ENCODE measurements around the gene DDIT4. TPM values are rescaled to one million over a fixed set of nuclear protein-coding genes. Genes with fewer than 3 reads are reported as not detected.

Gene DDIT4
- total and polyA plus RNA-seq, 9 of the 15 experiments (the other 6 are each of a cell fraction or from before 2014, with no cell fraction given), result 8.2 to 675 (median 159) TPM

- no peak for TF ChIP-seq PRMT5 (CRISPR knock-in tag; IDR thresholded peaks at IDR 0.05)
- TF ChIP-seq ZNF184 (CRISPR knock-in tag; IDR thresholded peaks at IDR 0.05), result no peak
- TF ChIP-seq U2AF2 (optimal IDR thresholded peaks at IDR 0.05; ENCODE audit: low read depth, low read length), result no peak
- peak; percentile 88 for TF ChIP-seq TBP (optimal IDR thresholded peaks at IDR 0.05; ENCODE audit: low read depth, low read length)
- peak; percentile 32; the same call in 1 of the 2 replicates for TF ChIP-seq ZEB2 (IDR thresholded peaks at IDR 0.05)
- no peak for TF ChIP-seq RUNX1 (IDR thresholded peaks at IDR 0.05; ENCODE audit: low read depth)
- TF ChIP-seq ZNF224 (CRISPR knock-in tag; IDR thresholded peaks at IDR 0.05), result no peak; the same call in 1 of the 2 replicates
- no peak; a peak in 1 of 4 replicates for TF ChIP-seq KDM4B (IDR thresholded peaks at IDR 0.05; ENCODE audit: borderline replicate concordance in 2 of 2, low read depth in 1 of 2)
- TF ChIP-seq MCM2 (IDR thresholded peaks at IDR 0.05; ENCODE audit: low read depth), result no peak
- no peak for TF ChIP-seq MYNN (IDR thresholded peaks at IDR 0.05)
- no peak for TF ChIP-seq MYNN (CRISPR knock-in tag; IDR thresholded peaks at IDR 0.05)
- no peak; the same call in 1 of the 2 replicates for TF ChIP-seq CHCHD3 (CRISPR knock-in tag; IDR thresholded peaks at IDR 0.05)
- peak; percentile 87; the same call in 1 of the 2 replicates for TF ChIP-seq SAFB (IDR thresholded peaks at IDR 0.05; ENCODE audit: borderline replicate concordance, low read depth, low read length)
- TF ChIP-seq FOXJ3 (CRISPR knock-in tag; IDR thresholded peaks at IDR 0.05), result no peak
- TF ChIP-seq ZC3H11A (IDR thresholded peaks at IDR 0.05; ENCODE audit: low read depth, low read length), result no peak
- TF ChIP-seq TRIM24 (IDR thresholded peaks at IDR 0.05), result 0 out of 4 replicates have a peak, but pooled peaks of 1 of the 2 experiments have one; percentile 25
- peak; percentile 61 for TF ChIP-seq ZBTB12 (CRISPR knock-in tag; IDR thresholded peaks at IDR 0.05)
- TF ChIP-seq TFAP4 (CRISPR knock-in tag; IDR thresholded peaks at IDR 0.05; ENCODE audit: borderline replicate concordance), result peak; percentile 64; the same call in 1 of the 2 replicates
- TF ChIP-seq ELF1 (tag; IDR thresholded peaks at IDR 0.05), result no peak
- TF ChIP-seq CBX1 (IDR thresholded peaks at IDR 0.05; ENCODE audit: low read depth), result no peak
- peak; percentile 53 for TF ChIP-seq POLR2A (conservative IDR thresholded peaks at IDR 0.05)
- 0 out of 2 replicates have a peak, but pooled peaks have one; percentile 3 for TF ChIP-seq FOXK1 (CRISPR knock-in tag; IDR thresholded peaks at IDR 0.05; ENCODE audit: borderline replicate concordance)
- no peak for TF ChIP-seq ZNF778 (CRISPR knock-in tag; IDR thresholded peaks at IDR 0.05)
- TF ChIP-seq PYGO2 (tag; IDR thresholded peaks at IDR 0.05), result peak; percentile 76; the same call in 1 of the 2 replicates
- peak; percentile 59 to 88; a peak in 3 of 4 replicates for TF ChIP-seq UBTF (IDR thresholded peaks at IDR 0.05; ENCODE audit: borderline replicate concordance in 1 of 2, low read depth in 2 of 2, low read length in 2 of 2)
- peak; percentile 72 for TF ChIP-seq NR2C2 (CRISPR knock-in tag; IDR thresholded peaks at IDR 0.05)
- TF ChIP-seq NR2C2 (tag; IDR thresholded peaks at IDR 0.05), result peak; percentile 94
Observed at GRCh38 chr10:72297805-72298591, 24.3 kb downstream of the DDIT4 start (continued).
